Smooth muscle cell (in vitro differentiated cells): ENCODE measurements around the gene TBL1Y. TPM values are rescaled to one million over a fixed set of nuclear protein-coding genes. Genes with fewer than 3 reads are reported as not detected.

Source experiments
- DNase-seq: peaks from one replicate; lab custom pipeline; 2025; ENCODE audit not compliant: unreplicated experiment; lab: John Stamatoyannopoulos, UW
- H2AFZ ChIP-seq: fragments of 200-600 bp; sonication (generic); 2 replicates; pipeline ENCODE4 v1.6.0; 2016; ENCODE audit warnings: antibody characterized with exemption, low read depth, mild to moderate bottlenecking
- H3F3A ChIP-seq: fragments of 200-600 bp; sonication (generic); 2 replicates; pipeline ENCODE4 v1.6.0; 2017; ENCODE audit warnings: antibody characterized with exemption, low read depth
- H3K27ac ChIP-seq: fragments of 200-600 bp; sonication (generic); 2 replicates; pipeline ENCODE4 v1.5.1; 2016; ENCODE audit warnings: low read depth, mild to moderate bottlenecking
- H3K27me3 ChIP-seq: fragments of 200-600 bp; sonication (generic); 2 replicates; pipeline ENCODE4 v1.6.1; 2016; ENCODE audit warnings: low read depth, mild to moderate bottlenecking
- H3K36me3 ChIP-seq: fragments of 200-600 bp; sonication (generic); 2 replicates; pipeline ENCODE4 v1.5.1; 2016; ENCODE audit warnings: low read depth
- H3K4me1 ChIP-seq: fragments of 200-600 bp; sonication (generic); 2 replicates; pipeline ENCODE4 v1.5.1; 2016; ENCODE audit warnings: low read depth
- H3K4me2 ChIP-seq: fragments of 200-600 bp; sonication (generic); 2 replicates; pipeline ENCODE4 v1.6.0; 2016; ENCODE audit warnings: mild to moderate bottlenecking
- H3K4me3 ChIP-seq: fragments of 200-600 bp; sonication (generic); 2 replicates; pipeline ENCODE4 v1.5.1; 2016; ENCODE audit warnings: mild to moderate bottlenecking
- H3K79me2 ChIP-seq: fragments of 200-600 bp; sonication (generic); 2 replicates; pipeline ENCODE4 v1.6.0; 2016; ENCODE audit warnings: low read depth, mild to moderate bottlenecking
- H3K9ac ChIP-seq: fragments of 200-600 bp; sonication (generic); 2 replicates; pipeline ENCODE4 v1.6.0; 2016; ENCODE audit warnings: low read depth
- H3K9me3 ChIP-seq: fragments of 200-600 bp; sonication (generic); replicated peaks from 2 replicates; pipeline ENCODE4 v1.5.1; 2016; ENCODE audit warnings: low read depth
- H4K20me1 ChIP-seq: fragments of 200-600 bp; sonication (generic); 2 replicates; pipeline ENCODE4 v1.6.0; 2016; ENCODE audit warnings: low read depth
- WGBS: methylation state at CpG from one replicate; pipeline ENCODE4 v1.1.7; 2016; ENCODE audit warnings: low lambda C conversion rate; 5-methylcytosine and 5-hydroxymethylcytosine counted together
- polyA plus RNA-seq: library from polyadenylated mRNA; unstranded; fragments of >200 nt; fragmentation: Nextera tagmentation; extraction: Ambion mirVana; gene quantifications from 2 replicates; pipeline ENCODE4 v1.2.1, GENCODE V29; 2016
- total RNA-seq: library from RNA; depleted of rRNA; stranded (reverse); fragments of >200 nt; gene quantifications from 2 replicates; pipeline ENCODE4 v1.2.3, GENCODE V29; 2014
- TF ChIP-seq, protein P1 (sequence below): fragments of 200-600 bp; sonication (generic); IDR thresholded peaks from 2 replicates; pipeline ENCODE4 v1.5.1; 2017; ENCODE audit warnings: borderline replicate concordance, mild to moderate bottlenecking, antibody characterized with exemption; ENCODE audit not compliant: insufficient read depth, poor library complexity, severe bottlenecking

The TBL1Y gene
- total and polyA plus RNA-seq, 2 experiments from 2014 or later = not detected

- Histone ChIP-seq H2AFZ (no peak within 1 kb of the TSS), H3K9ac (no peak within 1 kb of the TSS), H3K27ac (no peak within 1 kb of the TSS), H3F3A (no peaks in the 10 kb centered on the region), H3K27me3 (no peaks in the 10 kb centered on the region), H3K9me3 (no peaks in the 10 kb centered on the region), H3K4me3 (no peak within 1 kb of the TSS), H3K79me2 (no peaks in the 10 kb centered on the region), H3K4me2 (no peak within 1 kb of the TSS), H3K4me1 (no peaks in the 10 kb centered on the region), H3K36me3 (no peaks in the 10 kb centered on the region), H4K20me1 (no peaks in the 10 kb centered on the region)
- TF ChIP-seq, protein P1, sequence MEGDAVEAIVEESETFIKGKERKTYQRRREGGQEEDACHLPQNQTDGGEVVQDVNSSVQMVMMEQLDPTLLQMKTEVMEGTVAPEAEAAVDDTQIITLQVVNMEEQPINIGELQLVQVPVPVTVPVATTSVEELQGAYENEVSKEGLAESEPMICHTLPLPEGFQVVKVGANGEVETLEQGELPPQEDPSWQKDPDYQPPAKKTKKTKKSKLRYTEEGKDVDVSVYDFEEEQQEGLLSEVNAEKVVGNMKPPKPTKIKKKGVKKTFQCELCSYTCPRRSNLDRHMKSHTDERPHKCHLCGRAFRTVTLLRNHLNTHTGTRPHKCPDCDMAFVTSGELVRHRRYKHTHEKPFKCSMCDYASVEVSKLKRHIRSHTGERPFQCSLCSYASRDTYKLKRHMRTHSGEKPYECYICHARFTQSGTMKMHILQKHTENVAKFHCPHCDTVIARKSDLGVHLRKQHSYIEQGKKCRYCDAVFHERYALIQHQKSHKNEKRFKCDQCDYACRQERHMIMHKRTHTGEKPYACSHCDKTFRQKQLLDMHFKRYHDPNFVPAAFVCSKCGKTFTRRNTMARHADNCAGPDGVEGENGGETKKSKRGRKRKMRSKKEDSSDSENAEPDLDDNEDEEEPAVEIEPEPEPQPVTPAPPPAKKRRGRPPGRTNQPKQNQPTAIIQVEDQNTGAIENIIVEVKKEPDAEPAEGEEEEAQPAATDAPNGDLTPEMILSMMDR = no peak
- DNase-seq = no peak
- WGBS = no CpG with 5 or more reads among the region's 52 CpGs
Measured at GRCh38 chrY:6911253-6911881, 870 bp downstream of the TBL1Y start, which contains the start of gene AMELY. Gene AMELY, minus strand, starts transcription at chrY:6911752. Its CDS starts 39,144 bp downstream, at chrY:6872608.

DNA sequence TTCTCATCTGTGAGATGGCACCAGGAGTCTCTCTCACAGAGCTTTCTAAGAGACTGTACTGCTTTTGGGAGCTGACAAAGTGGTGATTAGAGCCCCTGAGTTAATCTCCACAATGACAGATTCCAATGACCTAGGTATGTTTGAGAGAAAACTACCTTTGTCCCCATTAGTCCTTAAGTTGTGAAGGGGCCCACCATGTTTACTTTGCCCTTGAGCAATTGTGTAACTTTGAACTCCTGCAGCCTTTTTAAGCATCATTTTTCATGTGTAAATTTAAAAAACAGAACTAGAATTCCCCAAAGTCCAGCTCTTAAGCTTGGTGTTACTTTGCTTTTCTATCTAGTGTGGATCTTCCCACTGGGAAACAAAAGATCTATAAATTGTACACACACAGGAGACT, 2.9 kb downstream of the TBL1Y start:
- Histone ChIP-seq H3F3A (no peaks in the 10 kb centered on the region), H3K4me3 (no peak overlapping the region), H3K9ac (no peak overlapping the region), H3K36me3 (no peaks in the 10 kb centered on the region), H3K27me3 (no peaks in the 10 kb centered on the region), H3K27ac (no peak overlapping the region), H3K79me2 (no peaks in the 10 kb centered on the region), H4K20me1 (no peaks in the 10 kb centered on the region), H3K4me2 (no peak overlapping the region), H3K4me1 (no peaks in the 10 kb centered on the region), H2AFZ (no peak overlapping the region), H3K9me3 (no peaks in the 10 kb centered on the region)
- no peak for DNase-seq
- TF ChIP-seq, protein P1 = no peak

DNA sequence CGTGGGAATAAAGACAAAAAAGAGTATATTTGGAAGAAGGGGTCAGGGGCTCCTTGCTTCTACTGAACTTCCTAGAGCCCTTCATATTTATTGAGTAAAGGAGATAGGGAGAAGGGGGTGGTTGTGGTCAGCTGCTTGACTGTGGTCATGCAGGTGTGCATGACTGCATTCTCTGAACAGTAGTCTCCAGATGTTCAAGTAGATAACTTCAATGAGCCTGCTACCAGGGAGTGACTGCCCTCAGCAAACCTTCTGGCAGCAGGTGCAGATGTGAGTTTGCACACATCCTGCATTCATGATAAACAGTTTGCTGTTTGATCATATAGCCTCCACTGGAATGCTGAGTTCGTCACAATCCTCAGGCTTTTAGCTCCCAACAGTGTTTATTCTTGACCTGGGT, 10.6 kb downstream of the TBL1Y start:
- WGBS = no CpG with 5 or more reads among the region's 2 CpGs
- Histone ChIP-seq H3K4me2 (no peak overlapping the region), H3K4me3 (no peak overlapping the region), H3K27ac (no peak overlapping the region), H3K27me3 (no peaks in the 10 kb centered on the region), H2AFZ (no peak overlapping the region), H3F3A (no peaks in the 10 kb centered on the region), H4K20me1 (no peaks in the 10 kb centered on the region), H3K79me2 (no peaks in the 10 kb centered on the region), H3K9me3 (no peaks in the 10 kb centered on the region), H3K4me1 (no peaks in the 10 kb centered on the region), H3K36me3 (no peaks in the 10 kb centered on the region), H3K9ac (no peak overlapping the region)
- DNase-seq = no peak
- TF ChIP-seq, protein P1 = no peak

GRCh38 chrY:6928265-6928664, 17.8 kb downstream of the TBL1Y start:
- no peak for DNase-seq
- H3K4me3 ChIP-seq = no peak overlapping the region
- H3K4me2 ChIP-seq = no peak overlapping the region
- no peak overlapping the region for H3K9ac ChIP-seq
- H3K9me3 ChIP-seq = no peaks in the 10 kb centered on the region
- no peaks in the 10 kb centered on the region for H3F3A ChIP-seq
- no peaks in the 10 kb centered on the region for H3K27me3 ChIP-seq
- no peaks in the 10 kb centered on the region for H3K79me2 ChIP-seq
- no peaks in the 10 kb centered on the region for H3K36me3 ChIP-seq
- H3K27ac ChIP-seq = no peak overlapping the region
- no peaks in the 10 kb centered on the region for H3K4me1 ChIP-seq
- TF ChIP-seq, protein P1 = no peak
- no peak overlapping the region for H2AFZ ChIP-seq
- WGBS = no CpG with 5 or more reads among the region's 4 CpGs
- H4K20me1 ChIP-seq = no peaks in the 10 kb centered on the region
